ENCODE data around the gene MXI1. TPM values are rescaled to one million over a fixed set of nuclear protein-coding genes. Genes with fewer than 3 reads are reported as not detected.

The MXI1 gene
- total and polyA plus RNA-seq, 2 of the 4 experiments (the other 2 are of a cell fraction): 7.2 to 11.8 TPM

DNA sequence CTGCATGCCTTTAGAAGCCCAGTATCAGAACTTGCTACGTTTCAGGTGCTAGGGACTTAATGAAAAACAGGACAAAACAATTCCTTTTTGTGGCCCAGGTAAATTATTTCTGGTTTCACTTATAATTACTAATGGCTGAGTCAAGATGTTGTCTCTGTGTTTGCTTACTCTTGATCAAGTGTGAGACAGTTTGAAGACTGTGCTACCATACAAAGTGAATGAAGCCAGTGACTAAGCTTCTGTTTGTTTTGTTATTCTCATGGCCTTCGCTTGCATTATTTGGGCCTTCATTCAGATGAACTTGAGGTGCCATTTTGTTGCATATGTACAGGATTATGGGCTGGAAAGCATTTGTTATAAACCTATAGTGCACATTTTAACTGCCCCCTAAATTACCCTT, 79.4 kb downstream of the MXI1 start:
- Histone ChIP-seq H2BK20ac (ENCODE audit: low read depth, low read length) (no peak overlapping the region), H2BK120ac (ENCODE audit: low read depth, low read length) (no peak overlapping the region), H2BK15ac (ENCODE audit: low read depth, low read length) (no peak overlapping the region), H2BK5ac (ENCODE audit: low read depth, low read length, poor library complexity, severe bottlenecking) (no peak overlapping the region), H3K4me1 (ENCODE audit: control insufficient read depth, insufficient read depth, low read length) (no peaks in the 10 kb centered on the region), H2AK9ac (replicated peaks; ENCODE audit: low read depth, low read length, poor library complexity) (no peak overlapping the region), H3K4me3 (ENCODE audit: insufficient read depth, low read depth, low read length) (no peak overlapping the region), H3K14ac (replicated peaks; ENCODE audit: low read depth, low read length) (no peak overlapping the region), H3K56ac (ENCODE audit: extremely low read depth, insufficient read depth, low read length) (no peak overlapping the region), H3K36me3 (ENCODE audit: control insufficient read depth, insufficient read depth, low read length) (peaks cover 17% of the 10 kb centered on the region; the same call in 1 of the 2 replicates), H3K4ac (ENCODE audit: low read depth, low read length) (no peak overlapping the region), H4K20me1 (ENCODE audit: insufficient read depth, low read length) (no peaks in the 10 kb centered on the region), H3K27me3 (ENCODE audit: control insufficient read depth, insufficient read depth, low read length) (no peaks in the 10 kb centered on the region), H2AFZ (replicated peaks; ENCODE audit: low read length, poor library complexity) (no peak overlapping the region), H4K91ac (ENCODE audit: insufficient read depth, low read depth, low read length) (no peak overlapping the region), H3K4me2 (ENCODE audit: low read depth, low read length) (no peak overlapping the region), H3K18ac (ENCODE audit: low read depth, low read length) (no peak overlapping the region), H3K27ac (ENCODE audit: insufficient read depth, low read length) (no peak overlapping the region), H3K79me1 (ENCODE audit: low read depth in 1 of 2, low read length in 2 of 2) (no peaks in the 10 kb centered on the region; a peak in 1 of 4 replicates), H3K9me1 (ENCODE audit: insufficient read depth, low read length) (no peaks in the 10 kb centered on the region), H3K9me3 (ENCODE audit: control insufficient read depth, insufficient read depth, low read length) (no peaks in the 10 kb centered on the region), H4K5ac (ENCODE audit: low read depth, low read length) (no peak overlapping the region), H2AK5ac (ENCODE audit: low read depth, low read length) (no peak overlapping the region), H4K8ac (ENCODE audit: low read depth in 2 of 2, low read length in 2 of 2) (no peak overlapping the region), H3K23ac (ENCODE audit: low read depth, low read length) (no peak overlapping the region), H3K9ac (ENCODE audit: low read depth, low read length) (no peak overlapping the region)
- BruUV-seq (replicated peaks): no TSS peak
- DNase-seq: peak; percentile 17
- in situ Hi-C loops (cut with MboI; ENCODE audit: low sequenced_read_pairs) (no loop called here), intact Hi-C loops (cut with micrococcal nuclease) (no loop called here), dilution Hi-C loops (cut with HindIII; ENCODE audit: low sequenced_read_pairs, unreplicated experiment) (loop anchor here (25.0 kb wide), 1 partner anchor 150 kb away; no protein-coding TSS in a partner anchor)
- WGBS, 2 experiments (ENCODE audit: extremely low coverage in 2 of 2, insufficient read length in 1 of 2): no CpG with 5 or more reads among the region's 2 CpGs
- TF ChIP-seq NFE2L2 (IDR thresholded peaks at IDR 0.05; ENCODE audit: low read depth, low read length) (no peak), BHLHE40 (IDR thresholded peaks at IDR 0.05; ENCODE audit: low read depth, low read length) (no peak), CEBPB (IDR thresholded peaks at IDR 0.05; ENCODE audit: low read depth, low read length) (no peak), ELK1 (IDR thresholded peaks at IDR 0.05; ENCODE audit: borderline replicate concordance, low read depth, low read length) (no peak), MXI1 (IDR thresholded peaks at IDR 0.05; ENCODE audit: borderline replicate concordance, low read depth, low read length) (no peak), SMC3 (IDR thresholded peaks at IDR 0.05; ENCODE audit: low read depth, low read length) (no peak), MAZ (IDR thresholded peaks at IDR 0.05; ENCODE audit: borderline replicate concordance, low read depth, low read length) (no peak), CHD1 (IDR thresholded peaks at IDR 0.05; ENCODE audit: low read depth, low read length) (no peak), RCOR1 (IDR thresholded peaks at IDR 0.05; ENCODE audit: insufficient replicate concordance, low read length) (no peak), USF2 (IDR thresholded peaks at IDR 0.05; ENCODE audit: low read depth, low read length) (no peak), MAFK (IDR thresholded peaks at IDR 0.05; ENCODE audit: low read depth, low read length) (no peak), POLR2A (IDR thresholded peaks at IDR 0.05; ENCODE audit: low read depth, low read length) (no peak), CTCF (conservative IDR thresholded peaks at IDR 0.05; ENCODE audit: low read depth, low read length) (no peak), RFX5 (IDR thresholded peaks at IDR 0.05; ENCODE audit: low read depth, low read length) (no peak), FOS (IDR thresholded peaks at IDR 0.05; ENCODE audit: low read depth, low read length) (no peak), RAD21 (IDR thresholded peaks at IDR 0.05; ENCODE audit: low read length) (no peak)
- POLR2A ChIA-PET (ENCODE audit: unreplicated experiment): no interaction called here
- peak; percentile 53; the same call in 1 of the 2 replicates for ATAC-seq (ENCODE audit: low read depth)
- CTCF ChIA-PET: no interaction called here
